Mucosa of rectum (tissue), 2 donors: ENCODE data around the gene DBN1.

Experiments used
- H3K27ac ChIP-seq, 2 donors: one replicate each; pipeline ENCODE4 v1.7.0; 2013; ENCODE audit warnings: inconsistent platforms in 2 of 2, low read depth in 2 of 2, low read length in 2 of 2
- H3K27me3 ChIP-seq, 2 donors: one replicate each; pipeline ENCODE4 v1.7.0; 2013; ENCODE audit warnings: low read length in 2 of 2; ENCODE audit not compliant: control insufficient read depth in 2 of 2, insufficient read depth in 2 of 2
- H3K36me3 ChIP-seq, 2 donors: one replicate each; pipeline ENCODE4 v1.7.0; 2013; ENCODE audit warnings: low read length in 2 of 2; ENCODE audit not compliant: control insufficient read depth in 2 of 2, insufficient read depth in 2 of 2
- H3K4me1 ChIP-seq, 2 donors: one replicate each; pipeline ENCODE4 v1.7.0; 2013; ENCODE audit warnings: low read length in 2 of 2, mild to moderate bottlenecking in 1 of 2; ENCODE audit not compliant: control insufficient read depth in 2 of 2, insufficient read depth in 2 of 2
- H3K4me3 ChIP-seq, 2 donors: one replicate each; pipeline ENCODE4 v1.7.0; 2013; ENCODE audit warnings: low read length in 2 of 2
- H3K9ac ChIP-seq, 2 donors: one replicate each; pipeline ENCODE4 v1.7.0; 2013; ENCODE audit warnings: low read length in 2 of 2, low read depth in 1 of 2, mild to moderate bottlenecking in 1 of 2
- H3K9me3 ChIP-seq, 2 donors: one replicate each; pipeline ENCODE4 v1.7.0; 2013; ENCODE audit warnings: low read length in 2 of 2; ENCODE audit not compliant: control insufficient read depth in 2 of 2
- donor health status: healthy.
- donor health status: Normal muscosa, but diverticular disease.

The DBN1 gene

GRCh38 chr5:177497292-177498012, 24.0 kb upstream of the DBN1 start, which contains the start of gene PDLIM7:
Gene PDLIM7 (minus strand): TSS chr5:177497604. CDS start chr5:177496512, 1,092 bp downstream.
- Histone ChIP-seq H3K27me3 (peaks cover 9% of the 10 kb centered on the region in 2 donors), H3K27ac (peak within 1 kb of the TSS; percentile 86 to 87), H3K4me1 (peaks cover 25 to 38% of the 10 kb centered on the region in 2 donors), H3K9me3 (no peaks in the 10 kb centered on the region), H3K4me3 (peak within 1 kb of the TSS; percentile 67 to 68), H3K9ac (peak within 1 kb of the TSS; percentile 32 to 61), H3K36me3 (no peaks in the 10 kb centered on the region)

DNA sequence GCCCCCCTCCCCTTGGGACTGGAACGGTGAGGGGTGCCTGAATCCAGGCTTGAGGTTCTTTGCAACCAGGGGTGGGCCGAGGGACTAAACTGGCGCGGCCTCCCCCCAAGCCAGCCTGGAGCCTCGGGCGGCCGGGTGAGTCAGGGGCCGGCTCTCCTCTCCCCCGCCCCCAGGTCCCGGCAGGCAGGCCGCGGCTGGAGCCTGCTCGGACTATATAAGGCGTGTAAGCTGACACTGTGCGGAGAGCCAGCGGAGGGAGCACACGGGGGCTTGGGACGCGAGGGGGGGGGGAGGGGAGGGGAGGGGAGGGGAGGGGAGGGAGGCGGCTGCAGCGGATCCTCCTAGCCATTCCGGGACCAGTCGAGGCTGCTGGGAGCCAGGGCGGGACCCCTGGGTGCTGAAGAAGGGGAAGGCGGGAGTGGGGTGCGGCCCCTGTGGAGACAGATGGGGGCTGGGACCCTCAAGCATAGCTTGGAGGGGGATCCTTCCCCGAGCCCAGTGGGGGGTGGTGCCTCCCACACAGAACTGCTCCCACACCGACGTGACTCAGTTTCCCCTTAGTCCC, 23.4 kb upstream of the DBN1 start:
- Histone ChIP-seq H3K9ac (peak overlapping the region; percentile 32 to 61), H3K27ac (peak overlapping the region; percentile 86 to 87), H3K9me3 (no peaks in the 10 kb centered on the region), H3K4me3 (peak overlapping the region; percentile 67 to 68), H3K36me3 (no peaks in the 10 kb centered on the region), H3K27me3 (peaks cover 9% of the 10 kb centered on the region in 2 donors), H3K4me1 (peaks cover 25 to 38% of the 10 kb centered on the region in 2 donors)

GRCh38 chr5:177496070-177496726, 22.8 kb upstream of the DBN1 start:
- Histone ChIP-seq H3K36me3 (no peaks in the 10 kb centered on the region), H3K27ac (peak overlapping the region; percentile 86 to 87), H3K4me1 (peaks cover 25 to 38% of the 10 kb centered on the region in 2 donors), H3K9ac (peak overlapping the region; percentile 53 to 60), H3K27me3 (peaks cover 9% of the 10 kb centered on the region in 2 donors), H3K4me3 (peak overlapping the region; percentile 25 to 54), H3K9me3 (no peaks in the 10 kb centered on the region)

- Histone ChIP-seq H3K9me3 (no peaks in the 10 kb centered on the region), H3K4me3 (peak overlapping the region in 1 of 2 donors; percentile 26), H3K27ac (peak overlapping the region; percentile 86 to 87), H3K9ac (peak overlapping the region; percentile 3 to 53), H3K36me3 (no peaks in the 10 kb centered on the region), H3K27me3 (peaks cover 9% of the 10 kb centered on the region in 2 donors), H3K4me1 (peaks cover 25 to 35% of the 10 kb centered on the region in 2 donors)
Observed at GRCh38 chr5:177495243-177496060, 22.0 kb upstream of the DBN1 start.

DNA sequence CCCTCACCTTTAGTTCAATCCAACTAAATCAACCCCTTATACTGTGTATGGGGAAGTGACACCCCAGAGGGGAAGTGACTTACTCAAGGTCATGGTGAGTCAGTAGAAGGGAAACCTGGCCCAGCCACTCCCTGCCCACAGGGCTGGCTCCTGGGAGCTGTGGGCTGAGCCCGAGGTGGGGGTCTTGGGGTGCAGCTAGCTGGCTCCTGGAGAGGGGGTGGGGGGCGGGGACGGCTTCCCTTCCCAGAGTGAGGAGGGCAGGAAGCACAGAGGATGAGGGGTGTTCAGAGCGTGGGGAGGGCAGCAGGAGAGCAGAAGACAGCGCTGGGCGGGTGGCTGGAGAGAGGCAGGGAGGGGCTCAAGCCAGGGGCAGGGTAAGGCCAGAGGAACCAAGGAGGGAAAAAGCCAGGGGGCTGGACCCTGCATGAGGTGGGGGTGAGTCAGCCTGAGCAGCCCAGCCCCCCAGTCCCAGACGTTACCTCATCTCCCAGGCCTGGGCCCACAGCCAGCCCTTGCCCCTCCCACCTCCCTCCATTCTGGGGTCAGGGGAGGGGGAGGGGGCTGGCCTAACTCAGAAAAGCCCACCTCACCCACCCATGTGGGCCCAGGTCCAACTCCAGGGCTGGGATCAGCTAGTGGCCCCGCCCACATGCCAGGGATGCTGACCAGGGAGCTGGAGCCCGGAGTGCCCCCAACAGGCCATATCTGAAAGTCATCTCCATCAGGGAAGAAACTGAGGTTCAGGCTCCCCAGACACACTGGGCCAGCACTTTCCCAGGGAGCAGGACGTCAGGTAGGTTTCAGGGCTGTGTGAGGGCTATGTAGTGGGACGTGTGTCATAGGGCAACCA, 21.1 kb upstream of the DBN1 start:
- H3K27ac ChIP-seq = peak overlapping the region; percentile 66 to 87
- H3K9ac ChIP-seq = peak overlapping the region in 1 of 2 donors; percentile 14
- no peaks in the 10 kb centered on the region for H3K9me3 ChIP-seq
- peaks cover 25 to 35% of the 10 kb centered on the region in 2 donors for H3K4me1 ChIP-seq
- H3K36me3 ChIP-seq = no peaks in the 10 kb centered on the region
- H3K4me3 ChIP-seq = peak overlapping the region in 1 of 2 donors; percentile 5
- H3K27me3 ChIP-seq = peaks cover 9% of the 10 kb centered on the region in 2 donors

DNA sequence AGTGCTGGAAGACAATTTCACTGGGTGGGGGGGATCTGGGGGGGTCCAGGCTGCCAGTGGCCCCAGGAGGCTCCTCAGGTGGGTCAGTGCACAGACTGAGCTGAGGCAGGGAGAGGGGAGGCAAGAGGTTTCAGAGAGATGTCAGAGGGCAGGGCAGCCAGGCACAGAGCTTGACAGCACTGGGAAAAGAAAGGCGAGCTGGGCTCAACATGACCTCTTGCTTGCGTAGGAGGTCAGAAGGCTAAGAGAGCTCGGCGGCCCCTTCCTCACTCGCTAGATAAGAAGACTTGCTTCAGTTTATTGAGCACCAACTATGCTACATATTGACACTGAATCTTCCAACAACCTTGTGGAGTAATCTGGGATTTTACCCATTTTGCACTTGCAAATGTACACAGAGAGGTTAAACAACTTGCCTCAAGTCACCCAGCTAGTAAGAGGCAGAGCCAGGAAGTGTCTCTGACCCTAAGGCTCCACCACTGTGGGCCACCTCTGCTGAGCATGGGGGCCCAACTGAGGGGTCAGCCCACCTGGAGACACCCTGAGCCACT, 20.4 kb upstream of the DBN1 start:
- Histone ChIP-seq H3K27ac (peak overlapping the region; percentile 66 to 87), H3K4me3 (peak overlapping the region in 1 of 2 donors; percentile 5), H3K9ac (peak overlapping the region in 1 of 2 donors; percentile 14), H3K4me1 (peaks cover 25 to 35% of the 10 kb centered on the region in 2 donors), H3K9me3 (no peaks in the 10 kb centered on the region), H3K27me3 (peaks cover 8 to 9% of the 10 kb centered on the region in 2 donors), H3K36me3 (peaks cover 0 to 2% of the 10 kb centered on the region in 2 donors)

DNA sequence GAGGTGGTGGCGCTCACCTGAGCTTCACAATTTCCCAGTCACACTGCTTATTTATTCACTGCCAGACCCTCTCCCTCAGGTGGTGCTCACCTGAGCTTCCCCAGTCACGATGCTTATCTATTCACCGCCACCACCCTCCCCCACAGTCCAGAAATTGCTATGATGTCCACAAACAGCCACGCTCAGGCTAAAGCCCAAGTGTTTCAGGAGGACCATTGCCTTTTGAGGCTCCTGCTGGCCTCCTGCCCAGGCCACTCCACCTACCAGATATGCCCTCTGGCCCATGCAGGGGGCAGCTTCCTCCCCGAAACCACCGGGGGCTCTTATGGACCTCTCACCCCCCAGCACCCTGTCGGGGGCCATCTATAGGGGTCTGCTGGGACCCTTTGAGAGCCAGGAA, 19.4 kb upstream of the DBN1 start:
- Histone ChIP-seq H3K36me3 (peaks cover 2 to 6% of the 10 kb centered on the region in 2 donors), H3K9me3 (no peaks in the 10 kb centered on the region), H3K9ac (no peak overlapping the region), H3K27me3 (no peaks in the 10 kb centered on the region), H3K27ac (no peak overlapping the region), H3K4me3 (no peak overlapping the region), H3K4me1 (peaks cover 22 to 27% of the 10 kb centered on the region in 2 donors)

DNA sequence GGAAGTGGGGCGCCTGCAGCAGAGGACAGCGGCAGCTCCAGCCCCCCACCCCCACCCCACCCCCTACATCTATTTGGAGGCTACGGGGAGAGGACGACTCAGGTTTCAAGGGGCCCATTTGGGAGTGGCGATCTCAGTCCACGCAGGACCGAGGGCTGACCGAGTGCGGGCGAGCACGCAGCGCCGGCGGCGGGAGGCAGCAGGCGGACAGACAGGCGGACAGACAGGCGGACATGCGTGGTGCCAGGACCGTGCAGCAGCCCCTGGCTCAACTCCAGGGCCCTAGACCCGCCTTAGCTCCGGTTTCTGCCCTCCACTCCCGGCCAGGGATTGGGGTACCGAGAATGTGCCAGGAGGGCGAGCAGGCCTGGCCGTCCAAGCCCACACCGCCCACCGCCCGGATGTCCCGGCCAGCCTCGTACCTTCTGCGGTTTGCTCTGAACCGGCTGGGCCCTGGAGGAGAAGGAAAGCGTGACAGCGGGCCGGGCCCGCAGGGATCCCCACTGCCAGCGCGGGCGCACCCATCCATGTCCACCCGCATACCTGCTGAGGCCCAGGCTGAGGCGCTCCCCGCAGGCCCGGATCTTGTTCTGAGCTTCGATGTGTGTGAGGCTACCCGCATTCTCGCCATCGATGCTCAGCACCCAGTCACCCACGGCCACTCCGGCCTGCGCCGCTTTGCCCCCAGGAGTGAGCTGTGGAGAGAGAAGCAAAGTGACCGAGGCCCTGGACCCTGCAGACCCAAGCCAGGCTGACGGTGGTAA, 18.7 kb upstream of the DBN1 start:
- H3K27me3 ChIP-seq = no peaks in the 10 kb centered on the region
- H3K4me3 ChIP-seq = no peak overlapping the region
- no peaks in the 10 kb centered on the region for H3K9me3 ChIP-seq
- H3K4me1 ChIP-seq = peaks cover 22 to 24% of the 10 kb centered on the region in 2 donors
- no peak overlapping the region for H3K9ac ChIP-seq
- H3K27ac ChIP-seq = no peak overlapping the region
- peaks cover 4 to 9% of the 10 kb centered on the region in 2 donors for H3K36me3 ChIP-seq
